ENCODE results near the gene DMWD. TPM values are rescaled to one million over a fixed set of nuclear protein-coding genes. Genes with fewer than 3 reads are reported as not detected.

DMWD gene
- total and polyA plus RNA-seq, 2 donors (not counting 1 experiment from before 2014, with no cell fraction given): 25.1 to 86.4 TPM

- no peak for DNase-seq
- WGBS (ENCODE audit: insufficient coverage): 95% methylated on average over 10 of the region's 10 CpGs
- Histone ChIP-seq H2AFZ (ENCODE audit: insufficient read depth, low read depth, low read length, poor library complexity, severe bottlenecking) (no peak overlapping the region), H3K79me2 (ENCODE audit: control insufficient read depth, insufficient read depth, low read length) (no peaks in the 10 kb centered on the region), H3K4me3 (ENCODE audit: control extremely low read depth in 1 of 5, extremely low read depth in 1 of 5, insufficient read depth in 1 of 5, low read depth in 2 of 5, low read length in 4 of 5) (no peak overlapping the region), H3K4me1 (ENCODE audit: control insufficient read depth in 2 of 2, insufficient read depth in 2 of 2, low read length in 2 of 2) (peaks cover 6 to 9% of the 10 kb centered on the region in 2 donors), H3K4me2 (replicated peaks; ENCODE audit: low read depth, low read length, poor library complexity, severe bottlenecking) (no peak overlapping the region), H3K27ac (ENCODE audit: low read length in 2 of 2) (no peak overlapping the region), H4K20me1 (ENCODE audit: control insufficient read depth, insufficient read depth, low read length, poor library complexity, severe bottlenecking) (peaks cover 9% of the 10 kb centered on the region), H3K9me3 (ENCODE audit: control extremely low read depth in 1 of 3, control insufficient read depth in 2 of 3, insufficient read depth in 1 of 3, low read length in 2 of 3) (no peaks in the 10 kb centered on the region), H3K27me3 (replicated peaks in 1 of 4; ENCODE audit: control extremely low read depth in 1 of 4, control insufficient read depth in 3 of 4, insufficient read depth in 4 of 4, low read length in 3 of 4) (no peaks in the 10 kb centered on the region), H3K36me3 (replicated peaks in 1 of 2; ENCODE audit: control extremely low read depth in 1 of 2, control insufficient read depth in 1 of 2, extremely low read depth in 1 of 2, insufficient read depth in 2 of 2, low read length in 1 of 2) (peaks cover 0 to 50% of the 10 kb centered on the region in 2 experiments), H3K9ac (ENCODE audit: low read length) (no peak overlapping the region)
- ChIA-PET CTCF (no interaction called here), POLR2A (no interaction called here)
- ATAC-seq (ENCODE audit: low read depth): no peak
- Mint-ChIP-seq H3K4me1 (peaks cover 7% of the 10 kb centered on the region), H3K27ac (no peak overlapping the region), H3K9me3 (ENCODE audit: insufficient read depth) (no peaks in the 10 kb centered on the region), H3K4me3 (no peak overlapping the region), H3K27me3 (no peaks in the 10 kb centered on the region)
- intact Hi-C loops (cut with micrococcal nuclease): no loop called here
- TF ChIP-seq EZH2 (IDR thresholded peaks at IDR 0.05; ENCODE audit: borderline replicate concordance, insufficient read depth, low read depth, low read length, poor library complexity, severe bottlenecking): no peak
- TF ChIP-seq CTCF (IDR thresholded peaks at IDR 0.05): no peak
Observed at GRCh38 chr19:45821570-45821969, 28.9 kb upstream of the DMWD start.

GRCh38 chr19:45821103-45821521 lies 28.5 kb upstream of the DMWD start:
- Histone ChIP-seq H3K27ac (ENCODE audit: low read length in 2 of 2) (no peak overlapping the region), H3K36me3 (replicated peaks in 1 of 2; ENCODE audit: control extremely low read depth in 1 of 2, control insufficient read depth in 1 of 2, extremely low read depth in 1 of 2, insufficient read depth in 2 of 2, low read length in 1 of 2) (peaks cover 0 to 45% of the 10 kb centered on the region in 2 experiments), H3K4me1 (ENCODE audit: control insufficient read depth in 2 of 2, insufficient read depth in 2 of 2, low read length in 2 of 2) (peaks cover 6 to 9% of the 10 kb centered on the region in 2 donors), H3K27me3 (replicated peaks in 1 of 4; ENCODE audit: control extremely low read depth in 1 of 4, control insufficient read depth in 3 of 4, insufficient read depth in 4 of 4, low read length in 3 of 4) (no peaks in the 10 kb centered on the region), H4K20me1 (ENCODE audit: control insufficient read depth, insufficient read depth, low read length, poor library complexity, severe bottlenecking) (peaks cover 14% of the 10 kb centered on the region), H3K9me3 (ENCODE audit: control extremely low read depth in 1 of 3, control insufficient read depth in 2 of 3, insufficient read depth in 1 of 3, low read length in 2 of 3) (no peaks in the 10 kb centered on the region), H3K9ac (ENCODE audit: low read length) (no peak overlapping the region), H3K4me3 (ENCODE audit: control extremely low read depth in 1 of 5, extremely low read depth in 1 of 5, insufficient read depth in 1 of 5, low read depth in 2 of 5, low read length in 4 of 5) (no peak overlapping the region), H3K4me2 (replicated peaks; ENCODE audit: low read depth, low read length, poor library complexity, severe bottlenecking) (no peak overlapping the region), H3K79me2 (ENCODE audit: control insufficient read depth, insufficient read depth, low read length) (no peaks in the 10 kb centered on the region), H2AFZ (ENCODE audit: insufficient read depth, low read depth, low read length, poor library complexity, severe bottlenecking) (no peak overlapping the region)
- no peak overlapping the region for H3K27ac Mint-ChIP-seq
- ChIA-PET POLR2A (no interaction called here), CTCF (interaction anchor here (2.0 kb wide), 1 partner anchor 52 kb away, joined by 10 read pairs; the partner anchor contains the start of gene SIX5)
- intact Hi-C loops (cut with micrococcal nuclease): no loop called here
- 96% methylated on average over 8 of the region's 8 CpGs for WGBS (ENCODE audit: insufficient coverage)
- no peak for ATAC-seq (ENCODE audit: low read depth)
- peaks cover 9% of the 10 kb centered on the region for H3K4me1 Mint-ChIP-seq
- no peaks in the 10 kb centered on the region for H3K9me3 Mint-ChIP-seq (ENCODE audit: insufficient read depth)
- no peak for DNase-seq
- H3K4me3 Mint-ChIP-seq: no peak overlapping the region
- no peak for TF ChIP-seq CTCF (IDR thresholded peaks at IDR 0.05)
- TF ChIP-seq EZH2 (IDR thresholded peaks at IDR 0.05; ENCODE audit: borderline replicate concordance, insufficient read depth, low read depth, low read length, poor library complexity, severe bottlenecking): no peak
- H3K27me3 Mint-ChIP-seq: no peaks in the 10 kb centered on the region
